Astrocyte (in vitro differentiated cells and primary cell): ENCODE measurements around the gene MGAT2. TPM values are rescaled to one million over a fixed set of nuclear protein-coding genes. Genes with fewer than 3 reads are reported as not detected.

Experiments used
- DNase-seq: peaks from one replicate; pipeline ENCODE4 v3.0.0-alpha.2; 2010; ENCODE audit warnings: low read depth
- FAIRE-seq: peaks from 2 replicates; lab custom pipeline; 2011; peaks lifted over from hg19 to GRCh38; lab: Jason Lieb, UNC
- H2AFZ ChIP-seq: 2 replicates; pipeline ENCODE4 v1.6.0; 2012; ENCODE audit warnings: low read depth, low read length, inconsistent platforms
- H3K27ac ChIP-seq: 2 replicates; pipeline ENCODE4 v1.5.1; 2011; ENCODE audit warnings: low read depth, low read length, inconsistent platforms
- H3K27me3 ChIP-seq: 2 replicates; pipeline ENCODE4 v1.6.0; 2011; ENCODE audit warnings: low read length, inconsistent platforms; ENCODE audit not compliant: insufficient read depth
- H3K36me3 ChIP-seq: 2 replicates; pipeline ENCODE4 v1.5.1; 2011; ENCODE audit warnings: low read length, inconsistent platforms; ENCODE audit not compliant: insufficient read depth
- H3K4me1 ChIP-seq: 2 replicates; pipeline ENCODE4 v1.5.1; 2011; ENCODE audit warnings: low read length, inconsistent platforms; ENCODE audit not compliant: insufficient read depth
- H3K4me2 ChIP-seq: 2 replicates; pipeline ENCODE4 v1.6.0; 2012; ENCODE audit warnings: low read length, inconsistent platforms
- H3K4me3 ChIP-seq: 2 replicates; pipeline ENCODE4 v1.5.1; 2011; ENCODE audit warnings: low read depth, mild to moderate bottlenecking, low read length, inconsistent platforms; ENCODE audit not compliant: insufficient read depth
- H3K79me2 ChIP-seq: 2 replicates; pipeline ENCODE4 v1.6.0; 2012; ENCODE audit warnings: mild to moderate bottlenecking, low read length, inconsistent platforms; ENCODE audit not compliant: insufficient read depth
- H3K9ac ChIP-seq: 2 replicates; pipeline ENCODE4 v1.6.0; 2012; ENCODE audit warnings: mild to moderate bottlenecking, low read length, inconsistent platforms
- H3K9me3 ChIP-seq: 2 replicates; pipeline ENCODE4 v1.5.1; 2012; ENCODE audit warnings: low read depth, mild to moderate bottlenecking, low read length, inconsistent platforms; ENCODE audit not compliant: insufficient read depth
- H4K20me1 ChIP-seq: 2 replicates; pipeline ENCODE4 v1.6.0; 2012; ENCODE audit warnings: low read length, inconsistent platforms; ENCODE audit not compliant: insufficient read depth
- H3K27ac Mint-ChIP-seq: one replicate; pipeline ENCODE4 v1.8.0; 2021; ENCODE audit warnings: mild to moderate bottlenecking, mixed read lengths; ENCODE audit not compliant: unreplicated experiment
- H3K27me3 Mint-ChIP-seq: one replicate; pipeline ENCODE4 v1.8.0; 2021; ENCODE audit warnings: low read depth, mixed read lengths; ENCODE audit not compliant: unreplicated experiment
- H3K36me3 Mint-ChIP-seq: one replicate; pipeline ENCODE4 v1.8.0; 2021; ENCODE audit warnings: low read depth, mixed read lengths; ENCODE audit not compliant: unreplicated experiment
- H3K4me1 Mint-ChIP-seq: one replicate; pipeline ENCODE4 v1.8.0; 2021; ENCODE audit warnings: low read depth, mixed read lengths; ENCODE audit not compliant: unreplicated experiment
- H3K4me3 Mint-ChIP-seq: one replicate; pipeline ENCODE4 v1.8.0; 2021; ENCODE audit warnings: mild to moderate bottlenecking, moderate library complexity, mixed read lengths; ENCODE audit not compliant: unreplicated experiment
- H3K9me3 Mint-ChIP-seq: one replicate; pipeline ENCODE4 v1.8.0; 2021; ENCODE audit warnings: mild to moderate bottlenecking, mixed read lengths; ENCODE audit not compliant: unreplicated experiment
- CTCF ChIP-seq: IDR thresholded peaks from 2 replicates; pipeline ENCODE4 v1.5.1; 2011; ENCODE audit warnings: low read depth, mild to moderate bottlenecking, inconsistent platforms, low read length, moderate library complexity; ENCODE audit not compliant: insufficient read depth
- EZH2 ChIP-seq: IDR thresholded peaks from 2 replicates; pipeline ENCODE4 v1.6.1; 2012; ENCODE audit warnings: mild to moderate bottlenecking, low read length, inconsistent platforms; ENCODE audit not compliant: insufficient read depth
- total RNA-seq: library from RNA; stranded (reverse); gene quantifications from 2 replicates; pipeline ENCODE4 v1.2.1, GENCODE V29; 2021

The MGAT2 gene
- total RNA-seq, 1 donor from 2014 or later: 56.0 TPM

GRCh38 chr14:49589387-49589786 lies 31.2 kb upstream of the MGAT2 start:
- Histone ChIP-seq H3K4me1 (peaks cover 6% of the 10 kb centered on the region), H3K4me2 (no peak overlapping the region), H3K36me3 (peaks cover 1% of the 10 kb centered on the region), H3K9ac (no peak overlapping the region), H3K79me2 (peaks cover 18% of the 10 kb centered on the region), H2AFZ (no peak overlapping the region), H3K27ac (no peak overlapping the region), H3K27me3 (no peaks in the 10 kb centered on the region), H4K20me1 (peaks cover 16% of the 10 kb centered on the region), H3K9me3 (no peaks in the 10 kb centered on the region), H3K4me3 (no peak overlapping the region)
- FAIRE-seq (no peak), DNase-seq (no peak)
- Mint-ChIP-seq H3K27ac (no peak overlapping the region), H3K27me3 (no peaks in the 10 kb centered on the region), H3K4me3 (peak overlapping the region; percentile 29), H3K9me3 (no peaks in the 10 kb centered on the region), H3K4me1 (no peaks in the 10 kb centered on the region), H3K36me3 (peaks cover 7% of the 10 kb centered on the region)
- TF ChIP-seq EZH2 (no peak), CTCF (no peak)

- Mint-ChIP-seq H3K4me3 (no peak overlapping the region), H3K36me3 (no peaks in the 10 kb centered on the region), H3K4me1 (peaks cover 2% of the 10 kb centered on the region), H3K27me3 (no peaks in the 10 kb centered on the region), H3K27ac (no peak overlapping the region), H3K9me3 (no peaks in the 10 kb centered on the region)
- Histone ChIP-seq H3K27me3 (no peaks in the 10 kb centered on the region), H3K9me3 (no peaks in the 10 kb centered on the region), H3K9ac (no peak overlapping the region), H3K79me2 (peaks cover 7% of the 10 kb centered on the region), H3K4me3 (no peak overlapping the region), H3K4me2 (peak overlapping the region; percentile 44), H3K27ac (no peak overlapping the region), H2AFZ (no peak overlapping the region), H3K36me3 (no peaks in the 10 kb centered on the region), H3K4me1 (peaks cover 13% of the 10 kb centered on the region), H4K20me1 (no peaks in the 10 kb centered on the region)
- DNase-seq: peak; percentile 58
- FAIRE-seq: no peak
- no peak for TF ChIP-seq CTCF
- TF ChIP-seq EZH2: no peak
These were observed 27.6 kb upstream of the MGAT2 start for GRCh38 chr14:49593016-49593415.

- H3K36me3 Mint-ChIP-seq: peaks cover 2% of the 10 kb centered on the region
- H3K4me1 ChIP-seq: peaks cover 13% of the 10 kb centered on the region
- no peaks in the 10 kb centered on the region for H3K27me3 ChIP-seq
- no peak for TF ChIP-seq CTCF
- TF ChIP-seq EZH2: no peak
- no peak overlapping the region for H3K4me3 ChIP-seq
- no peaks in the 10 kb centered on the region for H3K27me3 Mint-ChIP-seq
- no peaks in the 10 kb centered on the region for H4K20me1 ChIP-seq
- no peak overlapping the region for H3K27ac ChIP-seq
- no peak overlapping the region for H2AFZ ChIP-seq
- H3K9me3 ChIP-seq: no peaks in the 10 kb centered on the region
- peak overlapping the region; percentile 16 for H3K27ac Mint-ChIP-seq
- no peaks in the 10 kb centered on the region for H3K9me3 Mint-ChIP-seq
- peaks cover 2% of the 10 kb centered on the region for H3K4me1 Mint-ChIP-seq
- FAIRE-seq (no peak), DNase-seq (peak; percentile 78)
- no peaks in the 10 kb centered on the region for H3K36me3 ChIP-seq
- no peak overlapping the region for H3K4me3 Mint-ChIP-seq
- peak overlapping the region; percentile 23 for H3K4me2 ChIP-seq
- no peak overlapping the region for H3K9ac ChIP-seq
- H3K79me2 ChIP-seq: peaks cover 21% of the 10 kb centered on the region
These were observed 26.1 kb upstream of the MGAT2 start for GRCh38 chr14:49594347-49595091.
